AG04450 (cell line): ENCODE measurements around the gene IGSF5. TPM values are rescaled to one million over a fixed set of nuclear protein-coding genes. Genes with fewer than 3 reads are reported as not detected.

Experiments
- CTCF ChIA-PET: fragments of 300-600, 350-600 bp; formaldehyde crosslinking; extraction: SDS; loops from one replicate; lab custom pipeline; 2022; ENCODE audit warnings: antibody characterized with exemption, inconsistent platforms; lab: Charles Lee
- POLR2A ChIA-PET: fragments of 350-600 bp; formaldehyde crosslinking; extraction: SDS; loops from one replicate; lab custom pipeline; 2021; ENCODE audit warnings: antibody characterized with exemption, inconsistent platforms; lab: Yijun Ruan, JAX
- DNase-seq: peaks from one replicate; pipeline ENCODE4 v3.0.0-alpha.2; 2011; ENCODE audit warnings: low read depth, low spot score
- H3K27ac ChIP-seq: one replicate; pipeline ENCODE4 v1.5.1; 2012; ENCODE audit warnings: low read depth, low read length, control low read depth
- H3K27me3 ChIP-seq: one replicate; pipeline ENCODE4 v1.6.0; 2012; ENCODE audit warnings: low read length; ENCODE audit not compliant: control insufficient read depth, insufficient read depth
- H3K4me3 ChIP-seq: 2 replicates; pipeline ENCODE4 v1.5.1; 2011; ENCODE audit warnings: mild to moderate bottlenecking, low read depth, low read length, control low read depth
- H3K9me3 ChIP-seq: 2 replicates; pipeline ENCODE4 v1.5.1; 2012; ENCODE audit warnings: low read length; ENCODE audit not compliant: control insufficient read depth, insufficient read depth
- polyA plus RNA-seq: library from polyadenylated mRNA; depleted of rRNA; stranded (reverse); fragments of >200 nt; gene quantifications from 2 replicates; pipeline ENCODE4 v1.2.3, GENCODE V29; 2011
- TF ChIP-seq, protein P1 (sequence below): IDR thresholded peaks from 2 replicates; pipeline ENCODE4 v1.5.1; 2011; ENCODE audit warnings: low read depth, low read length, control low read depth, inconsistent platforms

Gene IGSF5
- polyA plus RNA-seq, 1 experiment: not detected

DNA sequence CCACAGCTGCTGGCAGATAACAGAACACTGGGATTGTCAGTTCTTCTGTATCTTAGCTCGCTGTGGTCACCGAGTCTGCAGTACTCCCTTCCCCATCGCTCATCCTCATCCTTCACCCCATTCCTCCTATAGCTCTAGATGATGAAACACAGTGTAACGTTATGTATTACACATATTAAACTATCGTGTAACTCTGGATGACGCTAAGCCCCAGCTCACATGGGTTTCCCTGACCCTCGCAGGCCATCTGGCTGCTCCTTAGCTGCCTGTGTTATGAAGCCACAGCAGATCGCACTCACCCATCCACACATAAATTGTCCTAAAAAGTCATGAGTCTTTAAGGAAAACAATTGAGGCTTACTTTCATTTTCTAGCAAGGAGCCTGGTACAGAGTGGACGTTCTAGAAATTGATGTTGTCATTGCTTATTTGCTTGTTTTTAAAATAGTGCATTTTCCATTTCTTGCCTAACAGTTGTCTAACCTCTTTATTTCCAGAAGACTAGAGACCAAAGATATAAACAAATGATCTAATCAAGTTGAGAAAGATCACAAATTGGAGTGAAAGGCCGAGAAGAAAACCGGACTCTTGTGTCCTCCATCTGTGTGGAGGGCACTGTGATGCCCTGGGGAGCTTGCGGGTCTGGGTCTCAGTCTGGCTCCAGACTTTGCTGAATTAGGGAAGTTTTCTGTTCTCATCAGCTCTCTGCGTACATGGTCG, 97.9 kb downstream of the IGSF5 start:
- H3K27ac ChIP-seq: no peak overlapping the region
- TF ChIP-seq, protein P1, sequence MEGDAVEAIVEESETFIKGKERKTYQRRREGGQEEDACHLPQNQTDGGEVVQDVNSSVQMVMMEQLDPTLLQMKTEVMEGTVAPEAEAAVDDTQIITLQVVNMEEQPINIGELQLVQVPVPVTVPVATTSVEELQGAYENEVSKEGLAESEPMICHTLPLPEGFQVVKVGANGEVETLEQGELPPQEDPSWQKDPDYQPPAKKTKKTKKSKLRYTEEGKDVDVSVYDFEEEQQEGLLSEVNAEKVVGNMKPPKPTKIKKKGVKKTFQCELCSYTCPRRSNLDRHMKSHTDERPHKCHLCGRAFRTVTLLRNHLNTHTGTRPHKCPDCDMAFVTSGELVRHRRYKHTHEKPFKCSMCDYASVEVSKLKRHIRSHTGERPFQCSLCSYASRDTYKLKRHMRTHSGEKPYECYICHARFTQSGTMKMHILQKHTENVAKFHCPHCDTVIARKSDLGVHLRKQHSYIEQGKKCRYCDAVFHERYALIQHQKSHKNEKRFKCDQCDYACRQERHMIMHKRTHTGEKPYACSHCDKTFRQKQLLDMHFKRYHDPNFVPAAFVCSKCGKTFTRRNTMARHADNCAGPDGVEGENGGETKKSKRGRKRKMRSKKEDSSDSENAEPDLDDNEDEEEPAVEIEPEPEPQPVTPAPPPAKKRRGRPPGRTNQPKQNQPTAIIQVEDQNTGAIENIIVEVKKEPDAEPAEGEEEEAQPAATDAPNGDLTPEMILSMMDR: no peak
- H3K9me3 ChIP-seq: peaks cover 36% of the 10 kb centered on the region
- ChIA-PET CTCF (no interaction called here), POLR2A (no interaction called here)
- H3K4me3 ChIP-seq: no peak overlapping the region
- DNase-seq: no peak
- H3K27me3 ChIP-seq: no peaks in the 10 kb centered on the region

GRCh38 chr21:39843483-39843882, 98.5 kb downstream of the IGSF5 start:
- Histone ChIP-seq H3K4me3 (no peak overlapping the region), H3K9me3 (peaks cover 39% of the 10 kb centered on the region), H3K27ac (no peak overlapping the region), H3K27me3 (no peaks in the 10 kb centered on the region)
- DNase-seq: no peak
- CTCF ChIA-PET: no interaction called here
- TF ChIP-seq, protein P1: no peak
- POLR2A ChIA-PET: no interaction called here

- DNase-seq: no peak
- ChIA-PET CTCF (no interaction called here), POLR2A (no interaction called here)
- TF ChIP-seq, protein P1: no peak
- Histone ChIP-seq H3K27me3 (no peaks in the 10 kb centered on the region), H3K9me3 (peaks cover 39% of the 10 kb centered on the region), H3K27ac (no peak overlapping the region), H3K4me3 (no peak overlapping the region)
Measured at GRCh38 chr21:39843916-39844315, 98.9 kb downstream of the IGSF5 start.

GRCh38 chr21:39845571-39846130, 100.7 kb downstream of the IGSF5 start:
- H3K27me3 ChIP-seq: no peaks in the 10 kb centered on the region
- POLR2A ChIA-PET: no interaction called here
- no peak overlapping the region for H3K27ac ChIP-seq
- peaks cover 44% of the 10 kb centered on the region for H3K9me3 ChIP-seq
- no peak for DNase-seq
- H3K4me3 ChIP-seq: no peak overlapping the region
- TF ChIP-seq, protein P1: no peak
- CTCF ChIA-PET: no interaction called here

GRCh38 chr21:39847877-39848276, 102.9 kb downstream of the IGSF5 start:
- no peaks in the 10 kb centered on the region for H3K27me3 ChIP-seq
- H3K27ac ChIP-seq: no peak overlapping the region
- ChIA-PET POLR2A (no interaction called here), CTCF (no interaction called here)
- no peak for DNase-seq
- TF ChIP-seq, protein P1: no peak
- H3K9me3 ChIP-seq: peaks cover 41% of the 10 kb centered on the region
- no peak overlapping the region for H3K4me3 ChIP-seq
